ENCODE data around the gene POLR2M.

Gene POLR2M

DNA sequence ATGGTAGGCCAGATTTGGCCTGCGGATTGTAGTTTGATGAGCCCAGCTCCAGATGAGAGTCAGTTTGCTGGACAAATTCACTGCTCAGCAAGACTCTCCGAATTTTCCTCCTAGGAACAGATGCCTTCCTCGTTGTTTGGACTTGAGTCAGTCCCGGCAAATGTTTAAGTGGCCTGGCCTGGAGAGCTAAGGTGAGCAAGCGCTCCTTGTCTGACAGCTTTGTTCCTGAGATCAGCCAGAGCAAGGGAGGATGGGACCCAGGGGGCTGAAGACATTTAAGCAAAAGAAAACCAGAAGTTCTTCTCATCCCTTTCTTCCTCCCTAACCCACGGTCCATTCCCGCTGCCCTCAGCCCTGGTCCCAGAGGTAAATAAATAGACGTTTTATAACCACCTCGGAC lies 40.3 kb downstream of the POLR2M start:
- Histone ChIP-seq H3K27ac (ENCODE audit: low read length) (no peak overlapping the region), H3K27me3 (ENCODE audit: insufficient read depth, low read length) (no peaks in the 10 kb centered on the region), H3K4me3 (ENCODE audit: low read length) (no peak overlapping the region), H3K36me3 (ENCODE audit: insufficient read depth, low read depth, low read length) (no peaks in the 10 kb centered on the region), H3K9me3 (ENCODE audit: insufficient read depth, low read depth, low read length) (no peaks in the 10 kb centered on the region), H3K4me1 (ENCODE audit: insufficient read depth, low read length) (peaks cover 24% of the 10 kb centered on the region), H3K9ac (ENCODE audit: low read depth, low read length) (no peak overlapping the region)

DNA sequence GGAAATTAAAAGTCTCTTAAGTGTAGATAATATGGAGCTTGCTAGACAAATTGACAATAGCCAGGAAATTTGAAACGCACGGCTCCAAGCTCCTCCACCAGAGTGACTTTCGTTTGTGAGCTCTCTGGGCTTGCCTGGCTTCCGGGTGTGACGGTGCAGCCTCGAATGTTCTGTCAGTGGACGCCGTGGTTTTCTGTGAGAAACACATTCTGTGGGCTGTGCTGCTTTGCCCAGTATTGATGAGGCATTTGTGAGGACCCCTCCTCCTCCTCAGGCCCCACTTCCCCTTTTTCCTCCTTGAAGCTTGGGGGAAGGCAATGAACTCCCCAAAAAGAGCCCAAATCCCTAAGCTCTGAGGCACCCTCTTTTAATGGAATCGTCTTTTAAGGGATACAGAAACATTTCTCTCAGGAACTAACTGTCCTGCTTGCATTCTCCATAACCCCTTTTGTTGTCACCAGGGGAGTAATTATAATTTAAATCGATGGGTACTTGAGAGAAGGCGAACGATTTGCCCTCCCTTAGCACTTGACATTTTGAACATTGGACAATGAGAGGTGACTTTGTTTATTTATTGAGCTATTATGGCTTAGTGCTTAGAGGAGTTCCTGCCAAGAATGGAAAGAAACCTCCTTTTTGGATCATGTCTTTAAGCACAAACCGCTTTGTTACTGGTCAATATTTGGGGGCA lies 40.8 kb downstream of the POLR2M start:
- H3K36me3 ChIP-seq (ENCODE audit: insufficient read depth, low read depth, low read length): no peaks in the 10 kb centered on the region
- no peak overlapping the region for H3K27ac ChIP-seq (ENCODE audit: low read length)
- H3K9ac ChIP-seq (ENCODE audit: low read depth, low read length): no peak overlapping the region
- H3K4me1 ChIP-seq (ENCODE audit: insufficient read depth, low read length): peaks cover 28% of the 10 kb centered on the region
- no peaks in the 10 kb centered on the region for H3K27me3 ChIP-seq (ENCODE audit: insufficient read depth, low read length)
- H3K9me3 ChIP-seq (ENCODE audit: insufficient read depth, low read depth, low read length): no peaks in the 10 kb centered on the region
- H3K4me3 ChIP-seq (ENCODE audit: low read length): 0 out of 2 replicates have a peak overlapping the region, but pooled peaks have one; percentile 11

DNA sequence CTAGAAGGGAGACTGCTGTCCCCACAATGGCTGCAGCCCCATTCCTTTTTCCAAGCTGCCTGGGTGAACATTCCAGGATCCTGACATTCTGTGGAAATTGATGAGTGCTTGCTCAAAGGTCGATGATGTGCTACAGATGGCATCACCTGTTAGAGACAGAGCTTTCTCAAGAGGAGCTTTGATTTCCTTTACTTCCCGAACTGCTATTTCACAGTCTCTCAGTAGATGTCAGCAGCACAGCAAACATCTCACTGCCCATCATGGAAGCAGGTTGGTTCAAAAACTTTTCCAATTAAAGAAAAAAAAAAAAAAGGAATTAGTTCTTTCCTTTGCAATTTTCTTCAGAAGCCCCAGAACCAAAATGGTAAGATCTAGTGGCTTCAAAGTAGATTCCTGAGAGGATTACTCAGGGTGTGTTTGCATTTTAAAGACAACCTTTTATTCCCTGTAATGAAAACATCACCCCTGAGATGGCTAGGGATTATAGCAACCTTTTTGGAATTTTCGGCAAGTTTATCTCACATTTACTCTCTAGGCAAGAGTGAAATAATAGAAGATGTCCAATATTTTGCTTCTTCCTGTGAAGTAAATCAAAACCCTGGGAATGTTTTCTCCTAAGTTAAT lies 44.8 kb downstream of the POLR2M start:
- Histone ChIP-seq H3K27ac (ENCODE audit: low read length) (no peak overlapping the region), H3K4me1 (ENCODE audit: insufficient read depth, low read length) (peaks cover 28% of the 10 kb centered on the region), H3K9ac (ENCODE audit: low read depth, low read length) (no peak overlapping the region), H3K27me3 (ENCODE audit: insufficient read depth, low read length) (no peaks in the 10 kb centered on the region), H3K9me3 (ENCODE audit: insufficient read depth, low read depth, low read length) (no peaks in the 10 kb centered on the region), H3K36me3 (ENCODE audit: insufficient read depth, low read depth, low read length) (no peaks in the 10 kb centered on the region), H3K4me3 (ENCODE audit: low read length) (no peak overlapping the region)

DNA sequence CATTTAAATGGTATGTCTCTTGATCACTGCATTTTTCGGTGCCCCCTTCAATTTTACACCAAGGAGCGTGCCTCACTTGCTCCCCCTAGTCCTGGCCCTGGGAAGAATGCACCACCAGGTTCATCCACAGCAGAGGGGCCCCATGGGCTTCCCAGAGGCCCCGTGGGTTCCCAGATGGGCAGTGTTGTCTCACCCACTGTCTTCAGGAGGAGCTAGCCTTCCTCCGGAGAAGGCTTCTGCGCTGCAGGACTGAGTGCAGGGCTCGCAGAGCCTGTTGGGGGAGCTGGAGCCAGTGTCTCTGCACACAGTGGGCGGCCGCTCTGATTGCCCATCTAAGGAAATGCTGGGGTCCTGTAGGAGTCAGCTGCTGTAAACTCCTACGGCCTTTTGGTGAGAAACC lies 45.9 kb downstream of the POLR2M start:
- H3K27me3 ChIP-seq (ENCODE audit: insufficient read depth, low read length): no peaks in the 10 kb centered on the region
- H3K9ac ChIP-seq (ENCODE audit: low read depth, low read length): no peak overlapping the region
- no peak overlapping the region for H3K27ac ChIP-seq (ENCODE audit: low read length)
- no peaks in the 10 kb centered on the region for H3K36me3 ChIP-seq (ENCODE audit: insufficient read depth, low read depth, low read length)
- no peaks in the 10 kb centered on the region for H3K9me3 ChIP-seq (ENCODE audit: insufficient read depth, low read depth, low read length)
- no peak overlapping the region for H3K4me3 ChIP-seq (ENCODE audit: low read length)
- H3K4me1 ChIP-seq (ENCODE audit: insufficient read depth, low read length): peaks cover 18% of the 10 kb centered on the region

DNA sequence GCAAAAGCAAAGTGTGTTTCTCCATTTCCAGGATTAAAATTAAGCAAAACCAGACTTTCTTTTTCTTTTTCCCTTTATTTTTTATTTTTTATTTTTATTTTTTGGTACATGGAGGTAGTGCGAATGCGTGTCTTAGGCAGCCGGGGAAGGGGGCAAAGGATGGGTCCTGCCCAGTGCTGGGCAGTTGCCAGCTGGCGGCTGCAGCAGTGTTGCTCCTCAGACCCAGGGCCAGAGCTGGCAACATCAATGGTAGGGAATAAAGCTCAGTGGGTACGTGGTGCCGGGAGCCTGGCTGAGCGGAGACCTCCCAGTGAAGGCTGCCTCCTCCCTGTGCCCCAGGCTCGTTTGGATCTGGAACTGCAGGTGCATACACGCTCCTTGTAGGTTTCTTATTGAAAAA lies 46.3 kb downstream of the POLR2M start:
- Histone ChIP-seq H3K9ac (ENCODE audit: low read depth, low read length) (no peak overlapping the region), H3K4me3 (ENCODE audit: low read length) (no peak overlapping the region)

DNA sequence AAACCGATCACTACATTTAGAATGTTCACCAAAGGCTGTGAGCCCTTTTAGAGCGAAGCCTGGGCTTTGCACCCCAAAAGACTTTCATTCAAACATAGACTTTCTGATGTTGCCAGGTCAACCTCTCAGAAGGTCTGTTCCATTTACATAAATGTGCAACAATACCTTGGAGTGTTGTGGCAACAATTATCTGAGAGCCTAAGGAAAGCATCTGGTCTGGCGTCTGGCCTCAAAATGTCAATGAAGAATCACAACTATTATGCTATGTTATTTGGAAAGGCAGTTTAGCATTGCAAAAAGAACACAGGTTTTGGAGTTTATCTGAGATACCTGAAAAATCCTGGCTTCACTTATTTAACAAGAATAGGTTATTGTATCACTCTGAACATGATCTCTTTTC lies 50.0 kb downstream of the POLR2M start:
- no peaks in the 10 kb centered on the region for H3K36me3 ChIP-seq (ENCODE audit: insufficient read depth, low read depth, low read length)
- no peak overlapping the region for H3K27ac ChIP-seq (ENCODE audit: low read length)
- H3K9me3 ChIP-seq (ENCODE audit: insufficient read depth, low read depth, low read length): no peaks in the 10 kb centered on the region
- no peak overlapping the region for H3K9ac ChIP-seq (ENCODE audit: low read depth, low read length)
- H3K4me3 ChIP-seq (ENCODE audit: low read length): no peak overlapping the region
- peaks cover 7% of the 10 kb centered on the region; the same call in 1 of the 2 replicates for H3K4me1 ChIP-seq (ENCODE audit: insufficient read depth, low read length)
- no peaks in the 10 kb centered on the region for H3K27me3 ChIP-seq (ENCODE audit: insufficient read depth, low read length)

More for the DNA sequence above, 46.3 kb downstream of the POLR2M start:
- Histone ChIP-seq H3K27me3 (ENCODE audit: insufficient read depth, low read length) (no peaks in the 10 kb centered on the region), H3K36me3 (ENCODE audit: insufficient read depth, low read depth, low read length) (no peaks in the 10 kb centered on the region), H3K9me3 (ENCODE audit: insufficient read depth, low read depth, low read length) (no peaks in the 10 kb centered on the region), H3K4me1 (ENCODE audit: insufficient read depth, low read length) (peaks cover 14% of the 10 kb centered on the region; the same call in 1 of the 2 replicates), H3K27ac (ENCODE audit: low read length) (no peak overlapping the region)

DNA sequence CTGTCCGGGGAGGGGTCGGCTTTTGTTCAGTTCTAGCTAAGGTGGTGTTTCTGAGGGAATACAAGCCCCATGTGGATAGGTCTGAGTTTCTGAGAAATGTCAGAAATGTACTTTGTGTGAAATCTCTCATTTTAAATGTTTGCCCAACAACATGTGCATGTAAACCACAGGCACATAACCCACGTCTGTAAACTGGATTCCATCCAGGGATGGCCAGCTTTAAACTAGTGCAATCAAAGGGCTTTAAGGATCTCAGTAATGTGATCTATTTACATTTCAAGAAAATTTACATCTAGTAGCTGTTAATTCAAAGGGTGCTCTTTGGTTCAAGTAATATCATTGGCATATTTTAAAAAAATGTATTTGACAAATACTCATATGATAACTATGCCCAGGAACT lies 52.0 kb downstream of the POLR2M start:
- no peak overlapping the region for H3K27ac ChIP-seq (ENCODE audit: low read length)
- no peak overlapping the region for H3K9ac ChIP-seq (ENCODE audit: low read depth, low read length)
- no peaks in the 10 kb centered on the region for H3K36me3 ChIP-seq (ENCODE audit: insufficient read depth, low read depth, low read length)
- H3K9me3 ChIP-seq (ENCODE audit: insufficient read depth, low read depth, low read length): no peaks in the 10 kb centered on the region
- H3K4me1 ChIP-seq (ENCODE audit: insufficient read depth, low read length): no peaks in the 10 kb centered on the region
- H3K4me3 ChIP-seq (ENCODE audit: low read length): no peak overlapping the region
- no peaks in the 10 kb centered on the region for H3K27me3 ChIP-seq (ENCODE audit: insufficient read depth, low read length)

DNA sequence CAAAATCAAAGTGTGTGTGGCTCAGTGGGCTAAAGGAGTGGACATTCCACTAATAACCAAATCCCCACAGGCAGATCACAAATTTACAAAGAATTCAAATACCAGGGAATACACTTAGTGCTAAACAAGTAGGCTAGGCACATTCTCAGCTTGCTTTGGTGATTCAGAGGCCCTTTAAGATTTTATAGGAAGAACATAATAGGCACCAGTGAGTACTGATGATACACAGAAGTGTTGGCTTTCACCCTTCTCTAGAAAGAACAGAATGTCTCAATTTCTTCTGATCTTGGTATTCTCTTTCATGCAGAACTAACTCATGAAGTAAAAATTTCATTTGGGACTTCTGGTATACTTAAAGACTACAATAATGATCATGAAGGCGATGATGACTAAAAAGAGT lies 55.0 kb downstream of the POLR2M start:
- no peak overlapping the region for H3K4me3 ChIP-seq (ENCODE audit: low read length)
- no peaks in the 10 kb centered on the region for H3K9me3 ChIP-seq (ENCODE audit: insufficient read depth, low read depth, low read length)
- H3K36me3 ChIP-seq (ENCODE audit: insufficient read depth, low read depth, low read length): no peaks in the 10 kb centered on the region

DNA sequence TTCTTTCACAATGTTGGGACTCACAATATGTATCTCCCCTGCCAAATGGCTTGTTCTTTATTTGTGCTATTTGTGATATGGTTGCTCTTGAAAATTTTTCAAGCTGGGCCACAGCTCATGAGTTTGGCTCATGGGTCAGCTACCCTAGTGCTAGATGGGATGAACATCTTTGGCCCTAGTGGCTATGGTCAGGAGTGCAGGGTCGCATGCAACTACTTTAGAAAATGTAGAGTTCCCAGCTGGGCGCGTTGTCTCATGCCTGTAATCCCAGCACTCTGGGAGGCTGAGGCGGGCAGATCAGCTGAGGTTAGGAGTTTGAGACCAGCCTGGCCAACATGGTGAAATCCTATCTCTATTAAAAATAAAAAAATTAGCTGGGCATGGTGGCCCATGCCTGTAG lies 55.8 kb downstream of the POLR2M start:
- Histone ChIP-seq H3K4me1 (ENCODE audit: insufficient read depth, low read length) (no peaks in the 10 kb centered on the region), H3K9me3 (ENCODE audit: insufficient read depth, low read depth, low read length) (no peaks in the 10 kb centered on the region), H3K27ac (ENCODE audit: low read length) (no peak overlapping the region), H3K36me3 (ENCODE audit: insufficient read depth, low read depth, low read length) (no peaks in the 10 kb centered on the region), H3K27me3 (ENCODE audit: insufficient read depth, low read length) (no peaks in the 10 kb centered on the region), H3K9ac (ENCODE audit: low read depth, low read length) (no peak overlapping the region), H3K4me3 (ENCODE audit: low read length) (no peak overlapping the region)

More for the DNA sequence above, 55.0 kb downstream of the POLR2M start:
- Histone ChIP-seq H3K4me1 (ENCODE audit: insufficient read depth, low read length) (no peaks in the 10 kb centered on the region), H3K27me3 (ENCODE audit: insufficient read depth, low read length) (no peaks in the 10 kb centered on the region), H3K27ac (ENCODE audit: low read length) (no peak overlapping the region), H3K9ac (ENCODE audit: low read depth, low read length) (no peak overlapping the region)

DNA sequence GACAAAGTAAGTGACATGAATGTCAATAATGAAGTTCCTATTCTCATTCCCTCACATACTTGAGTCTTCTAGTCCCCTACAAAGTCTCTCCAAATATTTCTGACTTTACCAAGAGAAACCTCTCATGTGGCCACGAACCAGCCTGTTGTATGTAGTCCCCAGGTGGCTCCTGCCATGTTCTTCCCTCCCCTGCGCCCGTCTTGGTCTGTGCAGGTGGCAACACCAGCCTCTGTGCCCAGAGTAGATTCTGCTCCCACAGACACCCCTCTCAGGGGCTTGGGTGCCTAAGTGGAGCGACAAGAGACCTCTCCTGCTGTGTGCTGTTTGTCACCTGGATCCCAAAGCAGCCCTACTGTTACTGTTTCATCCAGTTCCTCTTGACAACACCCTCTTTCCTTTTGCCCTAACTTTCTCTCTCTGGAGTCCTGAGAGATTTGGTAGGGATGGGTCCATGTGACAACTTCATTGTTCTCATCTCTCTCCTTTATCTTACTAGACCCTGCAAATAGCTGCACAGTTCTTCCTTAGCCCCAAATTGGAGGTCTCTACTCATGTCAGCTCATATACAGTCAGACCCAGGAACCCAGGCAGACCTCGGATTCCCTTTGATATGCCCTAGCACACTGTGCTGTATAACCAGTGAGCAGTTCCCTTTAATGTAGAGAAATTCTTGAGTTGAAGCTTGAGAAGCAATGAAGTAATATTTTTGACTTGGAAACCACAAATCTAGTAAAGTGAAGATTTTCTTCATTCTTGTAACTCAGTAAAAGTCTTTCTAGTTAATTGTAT lies 56.9 kb downstream of the POLR2M start:
- no peaks in the 10 kb centered on the region for H3K9me3 ChIP-seq (ENCODE audit: insufficient read depth, low read depth, low read length)
- no peak overlapping the region for H3K9ac ChIP-seq (ENCODE audit: low read depth, low read length)
- H3K4me1 ChIP-seq (ENCODE audit: insufficient read depth, low read length): no peaks in the 10 kb centered on the region
- H3K4me3 ChIP-seq (ENCODE audit: low read length): no peak overlapping the region
- no peak overlapping the region for H3K27ac ChIP-seq (ENCODE audit: low read length)
- no peaks in the 10 kb centered on the region for H3K36me3 ChIP-seq (ENCODE audit: insufficient read depth, low read depth, low read length)
- no peaks in the 10 kb centered on the region for H3K27me3 ChIP-seq (ENCODE audit: insufficient read depth, low read length)
